Right lobe of liver (tissue), 6 donors: ENCODE measurements around the gene MRPL16. TPM values are rescaled to one million over a fixed set of nuclear protein-coding genes. Genes with fewer than 3 reads are reported as not detected.
"Not testable (repeated sequence)": the region's sequence is repeated elsewhere in the genome, so short reads cannot be mapped to it uniquely, and the experiment has no call there.

Experiments used
- ATAC-seq, 4 donors: fragments of 200-7000 bp; cut with Tn5 transposase; one replicate each; pipeline ENCODE4 v1.9.1; 2020; ENCODE audit warnings: mild to moderate bottlenecking in 4 of 4, moderate library complexity in 4 of 4
- DNase-seq, 3 donors: peaks; one replicate each; pipeline ENCODE4 v3.0.0-alpha.2; 2020
- H3K27ac ChIP-seq, 3 donors: fragments of 200-600 bp; one replicate each; pipeline ENCODE4 v1.8.0; 2022
- H3K27me3 ChIP-seq, 2 donors: fragments of 200-600 bp; one replicate each; pipeline ENCODE4 v1.8.0; 2022
- H3K36me3 ChIP-seq, 4 donors: fragments of 200-600 bp; sonication (generic) in 1 of 4; one replicate each; pipeline versions ENCODE4 v1.5.1 to v1.8.0; 2017 to 2022; ENCODE audit warnings: control low read depth in 1 of 4
- H3K4me1 ChIP-seq, 4 donors: fragments of 200-600 bp; sonication (generic) in 1 of 4; one replicate each; pipeline versions ENCODE4 v1.5.1 to v1.8.0; 2017 to 2022; ENCODE audit warnings: control low read depth in 1 of 4
- H3K4me3 ChIP-seq, 3 donors: fragments of 200-600 bp; one replicate each; pipeline ENCODE4 v1.8.0; 2022
- H3K9me3 ChIP-seq, 4 donors: fragments of 200-600 bp; sonication (generic) in 1 of 4; one replicate each; pipeline versions ENCODE4 v1.5.1 to v1.8.0; 2017 to 2022; ENCODE audit warnings: control low read depth in 1 of 4
- CTCF ChIP-seq, 4 donors: fragments of 200-600 bp in 3 of 4; fragments of 450-650 bp in 1 of 4; IDR thresholded peaks; one replicate each; pipeline versions ENCODE4 v1.5.1 to v1.8.0; 2016 to 2022; ENCODE audit warnings: antibody characterized with exemption in 4 of 4, mild to moderate bottlenecking in 2 of 4
- POLR2A ChIP-seq: fragments of 450-650 bp; IDR thresholded peaks from one replicate; pipeline ENCODE4 v1.6.1; 2017; ENCODE audit warnings: antibody characterized with exemption, mild to moderate bottlenecking
- WGBS: methylation state at CpG from one replicate; pipeline ENCODE4 v1.1.6; 2018; ENCODE audit warnings: low coverage, low lambda C conversion rate; ENCODE audit not compliant: insufficient coverage; ENCODE audit errors: missing lambda C conversion rate; 5-methylcytosine and 5-hydroxymethylcytosine counted together
- intact Hi-C, 2 donors: fragments of 100-400 bp; cut with DNase I; formaldehyde crosslinking; loops; one replicate each; pipeline versions ENCODE4 v1.11.2 to v1.14.1; 2022
- total RNA-seq, 6 experiments: library from RNA; depleted of rRNA in 2 of 6; stranded (reverse); fragments of >200 nt in 2 of 6; fragmentation: NEBNext Ultra II Directional in 3 of 6; extraction: Animal tissue kit (Norgen Biotek cat#: 25700) in 3 of 6; gene quantifications; one replicate each; pipeline versions ENCODE4 v1.1.0 to v1.2.4, GENCODE V29; 2016 to 2023
- donor health status: DM: no; HTN: yes; CAD: no.
- donor health status: DM: no; HTN: no; CAD: no.
- donor health status: DM: no; HTN: no; CAD: no.
- donor health status: DM: no; HTN: yes; CAD: no.
- donor health status: DM: no; HTN: yes; CAD: no.

MRPL16 gene
- total RNA-seq, 6 experiments from 2014 or later: 30.6 to 48.3 (median 37.3) TPM

- DNase-seq (no peak), ATAC-seq (peak in 2 of 4 donors; percentile 45 to 76)
- no peaks in the 10 kb centered on the region for H3K4me1 ChIP-seq
- no peak for TF ChIP-seq CTCF (IDR thresholded peaks at IDR 0.05)
- no peak for TF ChIP-seq POLR2A
- intact Hi-C loops: no loop called here
- H3K9me3 ChIP-seq: no peaks in the 10 kb centered on the region
- no peaks in the 10 kb centered on the region for H3K27me3 ChIP-seq
- 13% methylated on average over 2 of the region's 2 CpGs for WGBS
- no peak overlapping the region for H3K27ac ChIP-seq
- H3K4me3 ChIP-seq: no peak overlapping the region
- no peaks in the 10 kb centered on the region for H3K36me3 ChIP-seq
These were observed 38.6 kb upstream of the MRPL16 start for GRCh38 chr11:59849129-59849528.

- H3K4me1 ChIP-seq, H3K27me3 ChIP-seq, H3K9me3 ChIP-seq, H3K4me3 ChIP-seq, H3K36me3 ChIP-seq, DNase-seq, intact Hi-C loops, ATAC-seq, H3K27ac ChIP-seq: not testable (repeated sequence)
- WGBS: 77% methylated on average over 6 of the region's 6 CpGs
These were observed 37.9 kb upstream of the MRPL16 start for GRCh38 chr11:59848439-59848838.

- 57% methylated on average over 3 of the region's 3 CpGs for WGBS
- no peak for ATAC-seq
- Histone ChIP-seq H3K27ac (no peak overlapping the region), H3K9me3 (no peaks in the 10 kb centered on the region), H3K4me1 (no peaks in the 10 kb centered on the region), H3K27me3 (no peaks in the 10 kb centered on the region), H3K36me3 (no peaks in the 10 kb centered on the region), H3K4me3 (no peak overlapping the region)
- no peak for DNase-seq
- TF ChIP-seq CTCF (IDR thresholded peaks at IDR 0.05) (no peak), POLR2A (no peak)
- intact Hi-C loops: no loop called here
These were observed 37.0 kb upstream of the MRPL16 start for GRCh38 chr11:59847626-59848025.

GRCh38 chr11:59846556-59846955 is 36.0 kb upstream of the MRPL16 start:
- Histone ChIP-seq H3K4me1 (no peaks in the 10 kb centered on the region), H3K27ac (no peak overlapping the region), H3K4me3 (no peak overlapping the region), H3K36me3 (no peaks in the 10 kb centered on the region), H3K9me3 (no peaks in the 10 kb centered on the region), H3K27me3 (no peaks in the 10 kb centered on the region)
- intact Hi-C loops: no loop called here
- TF ChIP-seq POLR2A (no peak), CTCF (IDR thresholded peaks at IDR 0.05) (no peak)
- ATAC-seq (no peak), DNase-seq (no peak)
- WGBS: 65% methylated on average over 5 of the region's 5 CpGs

- TF ChIP-seq CTCF (IDR thresholded peaks at IDR 0.05) (no peak), POLR2A (no peak)
- H3K27me3 ChIP-seq: no peaks in the 10 kb centered on the region
- WGBS: 76% methylated on average over 4 of the region's 4 CpGs
- H3K4me3 ChIP-seq: no peak within 1 kb of the TSS
- no peak for DNase-seq
- H3K27ac ChIP-seq: no peak within 1 kb of the TSS
- no peaks in the 10 kb centered on the region for H3K4me1 ChIP-seq
- H3K9me3 ChIP-seq: no peaks in the 10 kb centered on the region
- intact Hi-C loops: no loop called here
- ATAC-seq: no peak
- no peaks in the 10 kb centered on the region for H3K36me3 ChIP-seq
These were observed 34.8 kb upstream of the MRPL16 start, which contains the start of gene CBLIF for GRCh38 chr11:59845399-59845798. Gene CBLIF (minus strand): TSS chr11:59845499. CDS start chr11:59845453, 46 bp downstream.
